GM13976 (cell line): ENCODE results near the gene YY2.

Experiments used
- DNase-seq: peaks from one replicate; pipeline ENCODE4 v3.0.0; 2012; ENCODE audit warnings: low spot score
- in situ Hi-C: fragments of 300-500 bp; cut with MboI; formaldehyde crosslinking; loops from one replicate; pipeline ENCODE4 v1.12.0; 2022; ENCODE audit warnings: low sequenced_read_pairs, mixed read lengths, inconsistent platforms; ENCODE audit not compliant: unreplicated experiment
- TF ChIP-seq, protein P1 (sequence below): IDR thresholded peaks from 2 replicates; pipeline ENCODE4 v1.5.1; 2012; ENCODE audit warnings: borderline replicate concordance, mild to moderate bottlenecking; ENCODE audit not compliant: insufficient read depth; ENCODE audit errors: extremely low read depth, missing control alignments, control extremely low read depth

Gene YY2

DNA sequence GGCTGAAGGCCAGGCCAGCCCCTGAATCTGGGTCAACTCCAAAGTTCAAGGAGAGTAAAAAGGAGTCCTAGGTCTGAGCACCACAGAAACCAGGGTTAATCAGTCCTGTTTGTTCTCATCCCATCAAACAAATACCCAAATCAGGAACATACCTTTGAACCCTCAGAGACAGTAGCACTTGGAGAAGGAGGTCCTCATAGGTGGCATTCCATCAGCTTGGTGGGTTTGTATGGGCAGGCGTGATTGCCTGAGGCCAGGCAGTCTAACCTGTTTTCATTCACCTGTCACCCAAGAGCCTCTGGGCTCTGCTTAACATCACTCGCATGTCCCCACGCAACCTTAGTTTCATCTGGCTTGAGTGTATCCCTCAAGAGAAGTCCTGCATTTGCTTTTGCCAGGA, 33.9 kb upstream of the YY2 start:
- no peak for DNase-seq
- TF ChIP-seq, protein P1, sequence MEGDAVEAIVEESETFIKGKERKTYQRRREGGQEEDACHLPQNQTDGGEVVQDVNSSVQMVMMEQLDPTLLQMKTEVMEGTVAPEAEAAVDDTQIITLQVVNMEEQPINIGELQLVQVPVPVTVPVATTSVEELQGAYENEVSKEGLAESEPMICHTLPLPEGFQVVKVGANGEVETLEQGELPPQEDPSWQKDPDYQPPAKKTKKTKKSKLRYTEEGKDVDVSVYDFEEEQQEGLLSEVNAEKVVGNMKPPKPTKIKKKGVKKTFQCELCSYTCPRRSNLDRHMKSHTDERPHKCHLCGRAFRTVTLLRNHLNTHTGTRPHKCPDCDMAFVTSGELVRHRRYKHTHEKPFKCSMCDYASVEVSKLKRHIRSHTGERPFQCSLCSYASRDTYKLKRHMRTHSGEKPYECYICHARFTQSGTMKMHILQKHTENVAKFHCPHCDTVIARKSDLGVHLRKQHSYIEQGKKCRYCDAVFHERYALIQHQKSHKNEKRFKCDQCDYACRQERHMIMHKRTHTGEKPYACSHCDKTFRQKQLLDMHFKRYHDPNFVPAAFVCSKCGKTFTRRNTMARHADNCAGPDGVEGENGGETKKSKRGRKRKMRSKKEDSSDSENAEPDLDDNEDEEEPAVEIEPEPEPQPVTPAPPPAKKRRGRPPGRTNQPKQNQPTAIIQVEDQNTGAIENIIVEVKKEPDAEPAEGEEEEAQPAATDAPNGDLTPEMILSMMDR: no peak
- in situ Hi-C loops: no loop called here

DNA sequence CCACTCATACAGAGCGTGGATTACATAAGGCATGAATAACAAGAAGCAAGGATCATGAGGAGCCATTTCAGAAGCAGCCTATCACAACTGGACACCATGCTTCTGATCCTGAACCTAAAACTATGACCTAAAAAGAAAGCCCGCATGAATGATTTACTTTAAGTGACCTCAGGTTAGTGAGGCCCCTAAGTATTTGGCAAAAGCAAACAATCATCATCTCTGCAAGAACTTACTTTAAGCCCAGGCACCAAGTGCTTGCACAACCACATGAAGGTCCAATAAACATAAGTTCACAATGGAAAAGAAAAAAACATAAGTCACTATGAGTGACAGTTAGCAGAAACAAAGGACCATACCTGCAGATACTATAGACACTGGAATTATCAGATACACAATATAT, 24.3 kb upstream of the YY2 start:
- no peak for DNase-seq
- in situ Hi-C loops: no loop called here
- TF ChIP-seq, protein P1: no peak

DNA sequence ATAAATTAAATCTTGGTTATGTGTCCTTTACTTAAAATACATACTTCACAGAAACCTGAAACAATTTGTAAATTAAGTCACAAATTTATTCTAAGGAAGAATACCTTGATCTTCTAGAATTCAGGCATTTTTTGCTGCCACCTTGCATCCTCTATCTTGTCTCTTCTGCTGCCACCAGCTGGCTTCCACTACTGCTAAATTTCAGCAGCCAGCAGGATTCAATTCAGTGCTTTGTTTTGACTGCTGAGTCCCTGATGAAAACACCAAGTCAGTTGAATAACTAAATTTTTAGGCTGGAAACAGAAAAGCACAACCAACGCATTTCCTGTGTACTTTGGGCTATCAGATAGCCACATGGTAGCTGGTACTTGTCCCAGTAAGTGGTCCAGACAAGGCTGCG, 18.7 kb upstream of the YY2 start:
- DNase-seq: no peak
- TF ChIP-seq, protein P1: no peak
- in situ Hi-C loops: no loop called here

DNA sequence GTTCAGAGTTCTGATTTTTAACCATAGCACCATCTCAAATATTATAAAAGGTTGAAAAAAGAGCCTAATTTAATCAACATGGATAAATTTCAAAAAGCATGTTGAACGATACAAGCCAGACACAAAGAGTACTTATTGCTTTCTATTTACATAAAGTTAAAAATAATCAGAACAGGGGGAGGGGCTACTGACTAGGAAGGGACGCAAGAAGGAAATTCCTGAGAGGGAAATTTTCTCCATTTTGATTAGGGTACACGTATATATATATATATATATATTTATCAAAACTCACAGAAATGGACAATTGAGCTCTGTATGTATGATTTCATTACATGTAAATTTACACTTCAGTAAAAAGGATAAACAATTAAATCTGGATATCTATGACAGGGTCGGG, 16.9 kb upstream of the YY2 start:
- DNase-seq: no peak
- TF ChIP-seq, protein P1: no peak
- in situ Hi-C loops: no loop called here

DNA sequence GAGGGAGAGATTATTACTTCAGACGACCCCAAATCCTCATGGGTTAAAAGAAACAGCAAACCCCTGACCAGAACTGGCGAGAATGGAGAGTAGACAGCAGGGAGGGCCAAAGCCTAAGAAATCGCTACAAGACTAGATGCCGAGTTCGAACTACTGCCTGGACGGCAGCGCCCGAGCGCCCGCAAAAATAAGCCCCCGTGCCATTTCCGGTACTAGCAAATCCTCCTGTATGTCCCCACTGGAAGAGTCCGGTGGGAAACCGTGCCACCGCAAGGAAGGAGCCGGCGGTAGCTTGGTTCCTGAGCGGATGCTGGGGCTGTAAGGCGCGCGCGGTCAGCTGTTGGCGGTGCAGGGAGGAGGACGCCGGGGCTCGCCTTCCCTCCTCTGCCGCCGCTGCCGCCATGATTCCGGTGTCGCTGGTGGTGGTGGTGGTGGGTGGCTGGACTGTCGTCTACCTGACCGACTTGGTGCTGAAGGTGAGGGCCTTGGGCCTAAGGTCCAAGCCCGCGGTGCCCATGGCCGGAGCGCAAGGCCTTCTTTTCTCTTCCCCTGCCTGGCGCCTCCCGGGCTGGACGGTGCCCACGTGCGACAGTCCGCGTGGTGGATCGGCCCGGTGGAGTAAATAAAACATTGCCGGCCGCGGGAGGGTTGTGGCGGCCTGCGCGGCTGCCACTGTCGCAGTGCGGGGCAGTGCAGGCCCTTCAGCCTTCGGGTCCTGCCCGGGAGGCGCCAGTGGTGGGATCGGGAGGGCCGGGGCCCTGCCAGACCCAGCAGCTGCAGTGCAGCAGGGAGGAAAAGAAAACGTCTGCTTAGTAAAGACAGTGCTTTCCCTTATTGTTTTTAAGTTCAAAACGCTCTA, 16.2 kb upstream of the YY2 start, which contains the start of gene MBTPS2:
MBTPS2 (plus strand) TSS at position 284 of the 859 bp plus-strand sequence; CDS start at position 402, 118 bp downstream.
- TF ChIP-seq, protein P1: no peak
- peak; percentile 61 for DNase-seq
- in situ Hi-C loops: no loop called here

DNA sequence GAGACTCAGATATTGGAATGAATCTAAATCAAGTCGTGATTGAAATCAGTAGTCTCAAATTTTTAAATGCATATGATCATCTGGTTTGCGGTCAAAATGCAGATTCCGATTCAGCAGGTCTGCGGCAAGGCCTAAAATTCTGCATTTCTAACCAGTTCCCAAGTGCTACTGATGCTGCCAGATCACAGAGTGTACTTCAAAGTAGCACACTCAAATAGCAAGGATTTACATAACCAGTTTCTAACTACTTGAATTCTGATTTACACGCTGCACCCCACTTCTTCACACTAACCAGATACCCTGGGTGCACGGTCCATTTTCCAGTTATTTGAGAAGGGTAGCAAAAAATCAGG, 15.6 kb upstream of the YY2 start:
- in situ Hi-C loops: no loop called here
- TF ChIP-seq, protein P1: no peak
- DNase-seq: no peak
